Naive B cell (primary cell): ENCODE measurements around the gene DHX34. TPM values are rescaled to one million over a fixed set of nuclear protein-coding genes. Genes with fewer than 3 reads are reported as not detected.
"Not testable (repeated sequence)": the region's sequence is repeated elsewhere in the genome, so short reads cannot be mapped to it uniquely, and the experiment has no call there.

Experiments used
- ATAC-seq, 2 donors: fragments of 150-1000 bp; cut with Tn5 transposase; 2 replicates each; pipeline ENCODE4 v1.10.0; 2021; ENCODE audit warnings: low read depth in 2 of 2, mild to moderate bottlenecking in 2 of 2, moderate library complexity in 2 of 2
- DNase-seq: peaks from one replicate; pipeline ENCODE4 v3.0.0; 2022
- H3K27ac Mint-ChIP-seq, 6 donors: one replicate each; pipeline ENCODE4 v1.8.0; 2020 to 2022; ENCODE audit warnings: mild to moderate bottlenecking in 6 of 6, mixed read lengths in 6 of 6, moderate library complexity in 5 of 6, inconsistent platforms in 2 of 6
- H3K27me3 Mint-ChIP-seq, 3 donors: one replicate each; pipeline ENCODE4 v1.8.0; 2021 to 2022; ENCODE audit warnings: mixed read lengths in 3 of 3, mild to moderate bottlenecking in 1 of 3
- H3K36me3 Mint-ChIP-seq, 2 donors: one replicate each; pipeline ENCODE4 v1.8.0; 2020 to 2022; ENCODE audit warnings: mixed read lengths in 2 of 2, inconsistent platforms in 1 of 2, mild to moderate bottlenecking in 1 of 2
- H3K4me1 Mint-ChIP-seq, 3 donors: one replicate each; pipeline ENCODE4 v1.8.0; 2020 to 2022; ENCODE audit warnings: mixed read lengths in 3 of 3, inconsistent platforms in 1 of 3, mild to moderate bottlenecking in 1 of 3, moderate library complexity in 1 of 3
- H3K4me3 Mint-ChIP-seq, 8 donors: one replicate each; pipeline ENCODE4 v1.8.0; 2020 to 2022; ENCODE audit warnings: mild to moderate bottlenecking in 8 of 8, mixed read lengths in 8 of 8, moderate library complexity in 8 of 8, inconsistent platforms in 2 of 8
- H3K9me3 Mint-ChIP-seq, 7 donors: one replicate each; pipeline ENCODE4 v1.8.0; 2020 to 2022; ENCODE audit warnings: mixed read lengths in 7 of 7, mild to moderate bottlenecking in 5 of 7, inconsistent platforms in 2 of 7, moderate library complexity in 1 of 7
- polyA plus RNA-seq, 6 donors: library from polyadenylated mRNA; unstranded; fragments of 300-500 nt; fragmentation: Illumina TruSeq; gene quantifications; one replicate each; pipeline ENCODE4 v1.2.3, GENCODE V29; 2021; ENCODE audit warnings: low read depth in 6 of 6

Gene DHX34
- polyA plus RNA-seq, 6 donors from 2014 or later = 3.0 to 13.3 (median 4.1) TPM; not detected in 1

- ATAC-seq (no peak), DNase-seq (no peak)
- H3K27me3 Mint-ChIP-seq = peaks cover 31 to 72% (median 64%) of the 10 kb centered on the region in 3 donors
- peaks cover 0 to 20% of the 10 kb centered on the region in 2 donors for H3K36me3 Mint-ChIP-seq
- H3K4me1 Mint-ChIP-seq = peaks cover 0 to 6% (median under 1%) of the 10 kb centered on the region in 3 donors
- H3K4me3 Mint-ChIP-seq = no peak overlapping the region
- peaks cover under 1 to 9% (median 7%) of the 10 kb centered on the region in 7 donors for H3K9me3 Mint-ChIP-seq
- no peak overlapping the region for H3K27ac Mint-ChIP-seq
Observed at GRCh38 chr19:47411101-47411500, 62.0 kb downstream of the DHX34 start.

- H3K36me3 Mint-ChIP-seq = peaks cover 0 to 15% of the 10 kb centered on the region in 2 donors
- not testable (repeated sequence) for ATAC-seq, H3K9me3 Mint-ChIP-seq, H3K4me3 Mint-ChIP-seq, H3K4me1 Mint-ChIP-seq, H3K27ac Mint-ChIP-seq, DNase-seq
- peaks cover 29 to 72% (median 64%) of the 10 kb centered on the region in 3 donors for H3K27me3 Mint-ChIP-seq
Observed at GRCh38 chr19:47411696-47412095, 62.6 kb downstream of the DHX34 start.

- Mint-ChIP-seq H3K36me3 (no peaks in the 10 kb centered on the region), H3K27ac (no peak overlapping the region), H3K4me1 (peaks cover 12 to 25% (median 20%) of the 10 kb centered on the region in 3 donors), H3K9me3 (peaks cover 0 to 6% (median 0%) of the 10 kb centered on the region in 7 donors), H3K4me3 (no peak overlapping the region), H3K27me3 (peaks cover 33 to 75% (median 66%) of the 10 kb centered on the region in 3 donors)
- ATAC-seq (no peak), DNase-seq (no peak)
Observed at GRCh38 chr19:47413941-47414340, 64.8 kb downstream of the DHX34 start.

- Mint-ChIP-seq H3K36me3 (no peaks in the 10 kb centered on the region), H3K4me1 (peaks cover 12 to 25% (median 20%) of the 10 kb centered on the region in 3 donors), H3K4me3 (no peak overlapping the region), H3K27ac (no peak overlapping the region), H3K9me3 (peaks cover 0 to 6% (median 0%) of the 10 kb centered on the region in 7 donors), H3K27me3 (peaks cover 33 to 70% (median 64%) of the 10 kb centered on the region in 3 donors)
- no peak for ATAC-seq
- DNase-seq = no peak
Observed at GRCh38 chr19:47414469-47414868, 65.4 kb downstream of the DHX34 start.

- Mint-ChIP-seq H3K4me3 (no peak overlapping the region), H3K4me1 (peaks cover 20 to 39% (median 30%) of the 10 kb centered on the region in 3 donors), H3K9me3 (peaks cover 0 to 6% (median 0%) of the 10 kb centered on the region in 7 donors), H3K27ac (peak overlapping the region in 2 of 6 donors; percentile 20 to 57), H3K36me3 (peaks cover 0 to under 1% of the 10 kb centered on the region in 2 donors), H3K27me3 (peaks cover 40 to 86% (median 79%) of the 10 kb centered on the region in 3 donors)
- ATAC-seq = no peak
- no peak for DNase-seq
Observed at GRCh38 chr19:47415953-47416642, 67.0 kb downstream of the DHX34 start.

DNA sequence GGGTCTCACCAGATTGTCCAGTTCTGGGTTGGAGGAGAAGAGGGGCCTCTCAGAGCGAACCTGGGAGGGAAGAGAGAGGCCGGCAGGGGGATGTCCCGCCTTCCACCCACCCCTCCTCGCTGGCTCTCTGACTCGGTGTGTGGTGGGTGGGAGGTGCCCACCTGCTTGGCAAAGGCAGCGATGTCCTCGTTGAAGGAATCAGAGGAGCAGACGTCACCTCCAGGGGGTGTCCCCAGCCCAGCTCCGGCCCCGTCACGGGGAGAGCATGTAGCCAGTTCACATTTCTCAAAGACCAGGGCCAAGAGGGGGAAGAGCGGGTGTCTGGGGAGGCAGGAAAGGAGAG lies 67.5 kb downstream of the DHX34 start:
- DNase-seq (no peak), ATAC-seq (no peak)
- no peak overlapping the region for H3K27ac Mint-ChIP-seq
- peaks cover 23 to 43% (median 34%) of the 10 kb centered on the region in 3 donors for H3K4me1 Mint-ChIP-seq
- peak overlapping the region in 2 of 8 donors; percentile 61 to 66 for H3K4me3 Mint-ChIP-seq
- peaks cover 45 to 90% (median 84%) of the 10 kb centered on the region in 3 donors for H3K27me3 Mint-ChIP-seq
- peaks cover 0 to 6% of the 10 kb centered on the region in 2 donors for H3K36me3 Mint-ChIP-seq
- peaks cover 0 to 6% (median 0%) of the 10 kb centered on the region in 7 donors for H3K9me3 Mint-ChIP-seq

DNA sequence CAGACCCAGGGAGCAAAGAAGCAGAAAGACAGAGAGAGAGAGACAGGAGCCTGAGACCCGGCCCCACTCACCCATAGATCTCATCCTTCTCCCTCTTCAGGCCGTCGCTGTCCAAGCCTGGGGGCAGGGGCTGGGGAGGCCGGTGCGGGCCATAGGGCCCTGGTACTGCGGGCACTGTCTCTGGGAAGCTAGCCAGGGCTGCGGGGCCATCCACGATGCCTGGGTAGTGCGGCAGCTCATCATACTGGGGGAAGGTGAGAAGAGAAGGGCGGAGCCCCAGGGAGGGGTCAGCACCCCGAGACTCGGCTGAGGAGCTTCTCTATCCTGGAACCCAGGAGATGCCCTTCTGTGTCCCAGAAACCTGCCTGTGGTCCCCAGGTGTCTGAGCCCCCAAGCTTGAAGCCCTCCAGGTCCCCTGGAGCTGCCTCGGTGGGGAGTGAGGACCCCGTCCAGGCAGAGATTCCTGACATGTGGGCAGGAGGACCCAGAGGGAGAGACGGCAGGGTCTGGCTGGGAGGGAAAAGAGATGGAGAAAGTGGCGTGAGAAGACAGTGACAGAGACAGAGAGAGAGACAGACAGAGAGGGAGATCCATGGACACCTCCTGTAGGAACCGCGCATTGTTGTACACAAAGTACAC lies 68.1 kb downstream of the DHX34 start:
- Mint-ChIP-seq H3K4me3 (peak overlapping the region in 5 of 8 donors; percentile 53 to 71 (median 62)), H3K9me3 (peaks cover 0 to 6% (median 0%) of the 10 kb centered on the region in 7 donors), H3K27ac (no peak overlapping the region), H3K36me3 (peaks cover 2 to 12% of the 10 kb centered on the region in 2 donors), H3K4me1 (peaks cover 26 to 47% (median 38%) of the 10 kb centered on the region in 3 donors), H3K27me3 (peaks cover 47 to 90% (median 90%) of the 10 kb centered on the region in 3 donors)
- DNase-seq (no peak), ATAC-seq (no peak)

- DNase-seq (no peak), ATAC-seq (peak; percentile 29 to 43)
- Mint-ChIP-seq H3K4me1 (peaks cover 32 to 55% (median 46%) of the 10 kb centered on the region in 3 donors), H3K27ac (no peak overlapping the region), H3K36me3 (peaks cover 7 to 20% of the 10 kb centered on the region in 2 donors), H3K27me3 (peaks cover 53 to 97% (median 94%) of the 10 kb centered on the region in 3 donors), H3K9me3 (peaks cover 0 to 6% (median 2%) of the 10 kb centered on the region in 7 donors), H3K4me3 (peak overlapping the region; percentile 53 to 78 (median 65))
Observed at GRCh38 chr19:47417746-47418691, 68.9 kb downstream of the DHX34 start.

GRCh38 chr19:47418692-47419029 lies 69.5 kb downstream of the DHX34 start:
- peaks cover 55 to 97% (median 94%) of the 10 kb centered on the region in 3 donors for H3K27me3 Mint-ChIP-seq
- H3K9me3 Mint-ChIP-seq = peaks cover 0 to 6% (median 2%) of the 10 kb centered on the region in 7 donors
- peaks cover 32 to 57% (median 48%) of the 10 kb centered on the region in 3 donors for H3K4me1 Mint-ChIP-seq
- H3K4me3 Mint-ChIP-seq = peak overlapping the region in 6 of 8 donors; percentile 30 to 68 (median 58)
- peak overlapping the region in 1 of 6 donors; percentile 60 for H3K27ac Mint-ChIP-seq
- ATAC-seq = peak in 1 of 2 donors; percentile 13
- no peak for DNase-seq
- H3K36me3 Mint-ChIP-seq = peaks cover 7 to 26% of the 10 kb centered on the region in 2 donors

GRCh38 chr19:47419030-47419783 lies 70.1 kb downstream of the DHX34 start, which contains the start of gene MEIS3:
Gene MEIS3, minus strand, starts transcription at chr19:47419527. Its CDS starts 446 bp downstream, at chr19:47419081.
- DNase-seq = no peak
- Mint-ChIP-seq H3K27me3 (peaks cover 53 to 96% (median 92%) of the 10 kb centered on the region in 3 donors), H3K9me3 (peaks cover 0 to 6% (median 2%) of the 10 kb centered on the region in 7 donors), H3K4me3 (peak within 1 kb of the TSS in 6 of 8 donors; percentile 30 to 68 (median 58)), H3K4me1 (peaks cover 32 to 57% (median 48%) of the 10 kb centered on the region in 3 donors), H3K27ac (peak within 1 kb of the TSS in 1 of 6 donors; percentile 60), H3K36me3 (peaks cover 7 to 27% of the 10 kb centered on the region in 2 donors)
- ATAC-seq = no peak

GRCh38 chr19:47419789-47420188 lies 70.7 kb downstream of the DHX34 start:
- Mint-ChIP-seq H3K4me1 (peaks cover 32 to 57% (median 48%) of the 10 kb centered on the region in 3 donors), H3K9me3 (peaks cover 0 to 6% (median 2%) of the 10 kb centered on the region in 7 donors), H3K27me3 (peaks cover 51 to 96% (median 92%) of the 10 kb centered on the region in 3 donors), H3K27ac (no peak overlapping the region), H3K36me3 (peaks cover 7 to 27% of the 10 kb centered on the region in 2 donors), H3K4me3 (no peak overlapping the region)
- DNase-seq (no peak), ATAC-seq (no peak)

DNA sequence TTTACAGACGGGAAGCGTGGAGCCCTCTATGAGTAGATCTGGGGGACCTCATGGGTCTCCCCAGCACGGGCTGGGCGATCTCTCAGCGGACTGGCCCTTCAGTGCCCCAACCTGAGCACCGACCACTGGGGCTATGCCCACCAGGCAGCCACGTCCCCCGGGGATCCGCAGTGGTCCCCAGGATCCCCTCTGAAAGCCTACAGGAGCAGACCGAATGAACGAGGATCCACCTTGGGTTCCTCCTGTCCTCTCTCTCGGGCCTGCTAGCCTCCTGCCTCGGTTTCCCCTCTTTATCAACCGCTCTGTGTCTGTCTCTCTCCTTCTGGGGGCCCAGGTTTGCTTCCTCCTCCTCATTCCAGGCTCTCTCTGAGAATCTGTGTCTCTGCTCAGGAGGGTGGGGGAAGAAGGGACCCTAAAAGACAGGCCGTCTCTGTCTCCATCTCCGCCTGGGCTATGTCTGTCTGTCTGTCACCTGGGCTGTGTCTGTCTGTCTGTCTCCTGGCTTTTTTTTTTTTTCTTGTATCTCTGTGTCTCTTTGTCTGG lies 72.2 kb downstream of the DHX34 start:
- Mint-ChIP-seq H3K4me3 (peak overlapping the region in 1 of 8 donors; percentile 75), H3K9me3 (peaks cover 0 to 6% (median 3%) of the 10 kb centered on the region in 7 donors), H3K36me3 (peaks cover 7 to 27% of the 10 kb centered on the region in 2 donors), H3K27me3 (peaks cover 47 to 83% (median 79%) of the 10 kb centered on the region in 3 donors), H3K27ac (peak overlapping the region in 2 of 6 donors; percentile 43 to 77), H3K4me1 (peaks cover 32 to 57% (median 48%) of the 10 kb centered on the region in 3 donors)
- ATAC-seq = no peak
- DNase-seq = no peak
